GM12892 (cell line): ENCODE measurements around the gene CHML.

Source experiments
- DNase-seq: peaks from one replicate; pipeline ENCODE4 v3.0.0; 2011; ENCODE audit not compliant: insufficient read length
- FAIRE-seq: peaks from 2 replicates; lab custom pipeline; 2011; peaks lifted over from hg19 to GRCh38; lab: Jason Lieb, UNC
- POLR2A ChIP-seq: IDR thresholded peaks from 2 replicates; pipeline ENCODE4 v1.6.1; 2011; ENCODE audit warnings: low read depth, low read length, control low read depth
- POLR2AphosphoS5 ChIP-seq: IDR thresholded peaks from 2 replicates; pipeline ENCODE4 v1.6.1; 2011; ENCODE audit warnings: low read depth, low read length, control low read depth
- TAF1 ChIP-seq: IDR thresholded peaks from 2 replicates; pipeline ENCODE4 v1.6.1; 2011; ENCODE audit warnings: low read depth, mild to moderate bottlenecking, control low read depth, low read length, borderline replicate concordance

The CHML gene

GRCh38 chr1:241644259-241644658 lies 4.1 kb upstream of the CHML start:
- no peak for TF ChIP-seq POLR2AphosphoS5
- no peak for TF ChIP-seq TAF1
- no peak for TF ChIP-seq POLR2A
- DNase-seq (no peak), FAIRE-seq (no peak)

GRCh38 chr1:241642593-241642944 lies 2.4 kb upstream of the CHML start:
- TF ChIP-seq POLR2A (no peak), TAF1 (no peak)
- no peak for FAIRE-seq

GRCh38 chr1:241641773-241642592 lies 1.8 kb upstream of the CHML start:
- DNase-seq (no peak), FAIRE-seq (no peak)
- TF ChIP-seq TAF1, result no peak
- TF ChIP-seq POLR2A, result no peak

More at GRCh38 chr1:241642593-241642944, 2.4 kb upstream of the CHML start:
- DNase-seq, result no peak

GRCh38 chr1:241640867-241641622 lies 876 bp upstream of the CHML start:
- DNase-seq, result no peak
- no peak for FAIRE-seq

GRCh38 chr1:241639623-241640148 lies 483 bp downstream of the CHML start:
- no peak for TF ChIP-seq POLR2A
- no peak for TF ChIP-seq POLR2AphosphoS5
- no peak for TF ChIP-seq TAF1
- DNase-seq (peak; percentile 43), FAIRE-seq (no peak)

More at GRCh38 chr1:241640867-241641622, 876 bp upstream of the CHML start:
- TF ChIP-seq TAF1 (no peak), POLR2A (no peak), POLR2AphosphoS5 (no peak)

- DNase-seq (no peak), FAIRE-seq (no peak)
- TF ChIP-seq TAF1 (no peak), POLR2A (no peak), POLR2AphosphoS5 (no peak)
Measured at GRCh38 chr1:241638909-241639622, 1.1 kb downstream of the CHML start.

- DNase-seq (no peak), FAIRE-seq (no peak)
- TF ChIP-seq TAF1 (no peak), POLR2AphosphoS5 (no peak), POLR2A (no peak)
Measured at GRCh38 chr1:241638099-241638682, 2.0 kb downstream of the CHML start.

GRCh38 chr1:241637604-241638003 lies 2.6 kb downstream of the CHML start:
- no peak for DNase-seq
- TF ChIP-seq TAF1 (no peak), POLR2A (no peak), POLR2AphosphoS5 (no peak)
- no peak for FAIRE-seq

GRCh38 chr1:241637046-241637590 lies 3.1 kb downstream of the CHML start:
- no peak for DNase-seq
- peak; percentile 60 for FAIRE-seq
- no peak for TF ChIP-seq TAF1
- TF ChIP-seq POLR2A, result no peak
- no peak for TF ChIP-seq POLR2AphosphoS5

- TF ChIP-seq POLR2A (no peak), POLR2AphosphoS5 (no peak), TAF1 (no peak)
- DNase-seq (no peak), FAIRE-seq (no peak)
Measured at GRCh38 chr1:241636291-241636690, 3.9 kb downstream of the CHML start.
